ENCODE results near the gene ARAP2.

GRCh38 chr4:36213977-36214376 is 30.3 kb downstream of the ARAP2 start:
- no peak for TF ChIP-seq SMAD1 (IDR thresholded peaks at IDR 0.05; ENCODE audit: low read depth, low read length, partially characterized antibody)
- no peak for TF ChIP-seq ETS1 (conservative IDR thresholded peaks at IDR 0.05; ENCODE audit: control insufficient read depth, low read depth, low read length)
- no peak for TF ChIP-seq HNRNPUL1 (IDR thresholded peaks at IDR 0.05; ENCODE audit: low read length)
- TF ChIP-seq ZNF589 (CRISPR knock-in tag; IDR thresholded peaks at IDR 0.05; ENCODE audit: low read depth): no peak
- TF ChIP-seq, protein P1, sequence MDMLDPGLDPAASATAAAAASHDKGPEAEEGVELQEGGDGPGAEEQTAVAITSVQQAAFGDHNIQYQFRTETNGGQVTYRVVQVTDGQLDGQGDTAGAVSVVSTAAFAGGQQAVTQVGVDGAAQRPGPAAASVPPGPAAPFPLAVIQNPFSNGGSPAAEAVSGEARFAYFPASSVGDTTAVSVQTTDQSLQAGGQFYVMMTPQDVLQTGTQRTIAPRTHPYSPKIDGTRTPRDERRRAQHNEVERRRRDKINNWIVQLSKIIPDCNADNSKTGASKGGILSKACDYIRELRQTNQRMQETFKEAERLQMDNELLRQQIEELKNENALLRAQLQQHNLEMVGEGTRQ (CRISPR knock-in tag; IDR thresholded peaks at IDR 0.05): no peak
- TF ChIP-seq BCOR (IDR thresholded peaks at IDR 0.05): no peak
- TF ChIP-seq, protein P2, sequence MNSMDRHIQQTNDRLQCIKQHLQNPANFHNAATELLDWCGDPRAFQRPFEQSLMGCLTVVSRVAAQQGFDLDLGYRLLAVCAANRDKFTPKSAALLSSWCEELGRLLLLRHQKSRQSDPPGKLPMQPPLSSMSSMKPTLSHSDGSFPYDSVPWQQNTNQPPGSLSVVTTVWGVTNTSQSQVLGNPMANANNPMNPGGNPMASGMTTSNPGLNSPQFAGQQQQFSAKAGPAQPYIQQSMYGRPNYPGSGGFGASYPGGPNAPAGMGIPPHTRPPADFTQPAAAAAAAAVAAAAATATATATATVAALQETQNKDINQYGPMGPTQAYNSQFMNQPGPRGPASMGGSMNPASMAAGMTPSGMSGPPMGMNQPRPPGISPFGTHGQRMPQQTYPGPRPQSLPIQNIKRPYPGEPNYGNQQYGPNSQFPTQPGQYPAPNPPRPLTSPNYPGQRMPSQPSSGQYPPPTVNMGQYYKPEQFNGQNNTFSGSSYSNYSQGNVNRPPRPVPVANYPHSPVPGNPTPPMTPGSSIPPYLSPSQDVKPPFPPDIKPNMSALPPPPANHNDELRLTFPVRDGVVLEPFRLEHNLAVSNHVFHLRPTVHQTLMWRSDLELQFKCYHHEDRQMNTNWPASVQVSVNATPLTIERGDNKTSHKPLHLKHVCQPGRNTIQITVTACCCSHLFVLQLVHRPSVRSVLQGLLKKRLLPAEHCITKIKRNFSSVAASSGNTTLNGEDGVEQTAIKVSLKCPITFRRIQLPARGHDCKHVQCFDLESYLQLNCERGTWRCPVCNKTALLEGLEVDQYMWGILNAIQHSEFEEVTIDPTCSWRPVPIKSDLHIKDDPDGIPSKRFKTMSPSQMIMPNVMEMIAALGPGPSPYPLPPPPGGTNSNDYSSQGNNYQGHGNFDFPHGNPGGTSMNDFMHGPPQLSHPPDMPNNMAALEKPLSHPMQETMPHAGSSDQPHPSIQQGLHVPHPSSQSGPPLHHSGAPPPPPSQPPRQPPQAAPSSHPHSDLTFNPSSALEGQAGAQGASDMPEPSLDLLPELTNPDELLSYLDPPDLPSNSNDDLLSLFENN (IDR thresholded peaks at IDR 0.05; ENCODE audit: low read depth in 2 of 2, low read length in 2 of 2): no peak
- no peak for TF ChIP-seq CTBP1 (IDR thresholded peaks at IDR 0.05; ENCODE audit: borderline replicate concordance)
- TF ChIP-seq XRCC3 (IDR thresholded peaks at IDR 0.05): no peak
- TF ChIP-seq NFE2 (IDR thresholded peaks at IDR 0.05; ENCODE audit: low read depth): no peak
